Cardiac septum (tissue), 1 donor: Measurements from ENCODE around the gene UCK1. TPM values are rescaled to one million over a fixed set of nuclear protein-coding genes. Genes with fewer than 3 reads are reported as not detected.

Experiments used
- DNase-seq: peaks from one replicate; pipeline ENCODE4 v3.0.0-alpha.2; 2020; ENCODE audit warnings: low spot score
- intact Hi-C: fragments of 100-400 bp; cut with DNase I; formaldehyde crosslinking; loops from one replicate; pipeline ENCODE4 v1.14.0; 2022
- long read RNA-seq: library from polyadenylated mRNA; unstranded; transcript quantifications from one replicate; pipeline ENCODE4 v2.0.0, GENCODE V29; 2021
- total RNA-seq: library from RNA; stranded (reverse); fragmentation: NEBNext Ultra II Directional; extraction: Animal tissue kit (Norgen Biotek cat#: 25700); gene quantifications from one replicate; pipeline ENCODE4 v1.2.1, GENCODE V29; 2021
- donor health status: DM: no; HTN: no; CAD: no.

Gene UCK1
- total RNA-seq, result 23.9 TPM
- long read RNA-seq, transcript UCK1-204 (7 exons, 2,167 nt), result major isoform, 69 of 93 reads
- long read RNA-seq, transcript UCK1-202 (7 exons, 2,051 nt), result minor isoform, 5 of 93 reads
- long read RNA-seq, partial matches to known transcripts, result 4 of 93 reads
- long read RNA-seq, other reads (novel, unspliced or antisense), result 14 of 93 reads

DNA sequence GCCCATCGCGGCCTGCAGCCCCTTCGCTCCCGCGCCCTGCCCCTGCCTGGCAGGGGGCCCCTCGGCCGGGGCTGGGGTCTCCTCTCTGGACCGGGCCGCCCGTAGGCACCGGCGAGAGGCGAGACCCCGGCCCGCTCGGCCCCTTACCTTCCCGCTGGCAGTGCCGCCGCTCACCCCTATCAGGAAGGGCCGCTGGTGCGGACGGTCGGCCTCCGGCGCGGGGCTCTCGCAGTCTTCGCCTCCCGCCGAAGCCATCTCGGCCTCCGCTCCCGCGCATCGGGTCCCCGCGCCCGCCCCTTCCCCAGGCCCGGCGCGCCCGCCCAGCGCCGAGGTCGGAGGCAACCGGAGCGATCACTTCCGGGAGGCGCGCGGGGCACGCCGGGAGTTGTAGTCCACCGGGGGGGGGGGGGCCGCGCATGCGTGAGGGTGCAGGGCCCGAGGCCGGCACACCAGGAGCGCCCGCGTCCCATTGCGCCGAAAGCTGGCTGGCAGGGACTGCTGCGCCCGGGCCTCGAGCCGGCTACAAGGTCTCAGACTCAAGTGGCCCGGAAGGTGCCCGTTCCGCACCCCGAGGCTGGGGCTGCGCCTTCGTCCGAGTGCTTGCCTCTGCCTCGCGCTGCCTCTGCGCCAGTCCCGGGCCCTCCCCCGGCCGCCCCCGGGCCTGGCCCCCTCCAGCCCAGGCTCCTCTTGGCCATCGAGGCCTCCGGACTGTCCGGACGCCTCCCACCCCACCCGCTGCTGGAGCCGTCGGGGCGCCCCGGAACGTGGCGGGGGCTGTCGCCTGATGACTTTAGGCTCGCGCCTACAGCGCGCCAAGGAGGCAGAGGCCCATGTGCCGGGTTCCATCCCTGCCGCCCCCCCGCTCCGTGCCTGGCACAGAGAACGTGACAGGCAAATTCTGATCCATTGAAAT, at the start of gene UCK1:
Gene UCK1 (minus strand): TSS at position 344 of the 913 bp plus-strand sequence. CDS start 89 bp downstream, at position 255.
- DNase-seq, result peak; percentile 90
- intact Hi-C loops, result no loop called here

DNA sequence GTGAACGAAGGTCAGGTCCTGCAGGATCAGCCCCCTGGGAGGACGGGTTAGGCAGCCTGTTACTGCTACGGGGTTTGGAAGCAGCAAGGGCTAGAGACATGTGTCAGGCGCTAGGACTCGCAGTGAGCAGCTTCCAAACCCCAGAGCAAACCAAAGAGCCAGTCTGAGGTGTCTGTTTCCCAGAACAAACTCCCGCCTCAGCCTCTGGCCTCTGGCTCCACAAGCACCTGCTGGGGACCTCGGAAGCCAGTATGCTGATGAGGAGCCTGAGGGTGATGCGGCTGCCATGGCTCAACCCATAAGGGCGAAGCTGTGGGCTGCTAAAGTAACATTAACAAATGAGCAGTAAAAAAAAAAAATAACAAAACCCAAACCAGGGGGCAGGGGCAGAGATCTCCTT, 49.3 kb upstream of the UCK1 start:
- no peak for DNase-seq

DNA sequence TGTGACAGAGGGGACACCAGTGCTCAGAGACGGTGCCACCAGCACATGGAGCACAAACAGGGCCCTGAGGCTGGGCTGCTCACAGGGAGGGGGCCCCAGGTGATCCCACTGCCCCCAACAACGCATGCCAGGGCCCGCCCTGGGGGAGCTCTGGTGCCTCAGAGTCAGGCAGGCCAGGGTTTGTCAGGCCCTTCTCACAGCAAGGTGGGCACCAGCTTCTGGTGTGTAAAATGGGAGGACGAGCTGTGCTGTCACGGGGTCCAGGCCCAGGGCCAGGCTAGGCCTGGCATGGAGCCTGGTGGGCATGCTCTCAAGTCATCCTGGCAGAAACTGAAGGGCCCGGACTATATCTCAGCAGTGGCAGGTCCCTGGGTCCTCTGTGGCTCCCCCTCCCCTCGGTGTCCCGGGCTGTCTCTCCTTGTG, 48.7 kb upstream of the UCK1 start:
- DNase-seq, result no peak
- intact Hi-C loops, result no loop called here

More for the DNA sequence above, 49.3 kb upstream of the UCK1 start:
- intact Hi-C loops, result no loop called here

DNA sequence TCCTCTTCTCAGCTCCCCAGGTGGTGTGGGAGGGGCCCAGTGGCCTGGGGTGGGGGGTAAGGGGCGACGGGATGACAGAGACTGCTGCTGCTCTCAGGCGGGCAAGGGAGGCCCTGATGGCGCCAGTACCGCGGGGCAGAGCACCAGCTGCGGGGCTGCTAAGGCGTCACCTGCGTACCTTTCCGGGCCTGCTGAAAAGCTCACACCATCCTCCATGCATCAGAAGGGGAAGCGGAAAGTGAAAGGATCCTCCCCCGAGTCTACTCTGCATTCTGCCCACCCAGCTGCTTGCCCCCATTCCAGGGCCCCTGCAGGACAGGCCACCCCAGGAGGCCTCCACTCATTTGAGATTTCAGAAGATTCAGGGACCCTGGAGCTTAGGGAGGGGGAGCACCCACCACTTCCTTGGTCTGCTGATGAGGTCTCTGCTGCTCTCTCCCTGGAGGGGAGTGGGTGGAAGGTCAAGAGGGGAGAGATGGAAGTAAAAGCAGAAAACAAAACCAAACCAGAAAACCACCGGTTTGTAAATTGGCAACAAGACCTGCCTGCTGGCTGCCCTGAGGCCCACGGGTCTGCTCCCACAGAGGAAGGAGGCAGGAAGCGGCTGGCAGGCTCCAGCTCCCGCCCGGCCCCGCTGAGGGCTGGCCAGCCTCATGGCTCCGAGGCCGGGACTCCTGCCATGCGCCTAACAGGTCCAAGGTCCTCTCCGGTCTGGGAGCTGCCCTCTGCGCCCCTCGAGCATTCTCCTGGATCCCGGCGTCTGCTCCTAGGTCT, 47.9 kb upstream of the UCK1 start:
- no peak for DNase-seq
- intact Hi-C loops, result no loop called here

DNA sequence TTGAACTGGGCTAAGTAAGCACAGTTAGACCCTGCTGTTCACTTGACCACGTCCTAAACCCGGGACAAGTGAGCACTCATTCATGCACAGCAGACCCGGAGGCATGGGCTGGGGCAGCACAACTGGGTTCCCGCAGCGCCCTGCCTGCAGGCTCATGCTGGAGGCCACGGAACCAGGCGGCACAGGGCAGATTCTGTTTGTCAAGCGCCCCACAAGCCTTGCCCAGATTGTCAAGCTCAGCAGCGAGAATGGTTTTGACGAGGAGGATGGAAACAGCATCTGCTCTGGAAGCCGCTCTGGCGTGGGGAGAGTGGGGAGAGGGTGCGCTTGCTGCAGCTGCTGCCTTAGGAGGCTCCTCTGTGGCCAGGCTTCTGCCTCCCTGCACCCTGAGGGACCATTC, 47.0 kb upstream of the UCK1 start:
- intact Hi-C loops, result no loop called here
- no peak for DNase-seq

DNA sequence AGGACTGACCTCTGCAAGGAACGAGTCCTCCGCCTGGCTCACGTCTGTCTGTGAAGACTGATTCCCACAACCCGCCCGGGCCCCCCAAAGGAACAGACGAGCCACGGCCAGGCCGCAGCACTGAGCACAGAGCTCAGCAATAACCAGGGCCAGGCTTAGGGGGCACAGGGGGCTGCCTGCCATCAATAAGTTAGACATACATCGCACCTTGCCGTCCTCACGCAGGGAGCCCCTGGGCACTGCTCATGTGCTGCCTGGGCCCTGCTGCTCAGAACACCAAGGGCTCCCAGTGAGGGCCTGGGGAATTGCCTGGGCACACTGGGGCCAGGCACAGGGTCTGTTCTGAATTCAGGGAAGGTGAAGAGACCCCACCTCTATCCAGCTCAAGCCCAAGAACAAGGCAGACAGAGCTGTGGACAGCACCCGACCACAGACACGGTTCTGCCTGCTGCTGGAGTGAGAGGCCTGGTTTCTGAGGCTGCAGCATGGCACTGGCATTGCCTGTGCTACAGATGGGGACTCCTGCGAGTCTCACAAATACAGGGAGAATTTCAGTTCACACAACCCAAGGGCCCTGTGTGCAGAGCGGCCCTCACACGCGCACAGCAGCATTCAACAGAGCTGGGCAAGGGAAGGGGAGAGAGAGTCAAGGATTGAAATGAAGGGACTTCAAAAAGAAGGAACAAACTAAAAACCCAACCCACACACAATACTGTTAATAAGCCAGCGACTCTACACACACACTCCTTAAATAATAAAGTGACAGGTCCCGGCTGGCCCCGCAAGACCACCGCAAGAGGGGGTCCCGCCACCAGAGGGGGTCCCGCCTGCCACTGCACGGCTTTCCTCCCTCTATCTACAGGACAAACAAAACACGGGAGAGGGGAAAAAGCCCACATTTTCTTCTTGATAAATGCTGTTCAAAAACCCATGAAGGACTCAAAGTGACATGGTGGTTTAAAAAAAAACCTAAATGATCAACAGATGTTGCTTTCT, 46.2 kb upstream of the UCK1 start:
- intact Hi-C loops, result no loop called here
- DNase-seq, result no peak

DNA sequence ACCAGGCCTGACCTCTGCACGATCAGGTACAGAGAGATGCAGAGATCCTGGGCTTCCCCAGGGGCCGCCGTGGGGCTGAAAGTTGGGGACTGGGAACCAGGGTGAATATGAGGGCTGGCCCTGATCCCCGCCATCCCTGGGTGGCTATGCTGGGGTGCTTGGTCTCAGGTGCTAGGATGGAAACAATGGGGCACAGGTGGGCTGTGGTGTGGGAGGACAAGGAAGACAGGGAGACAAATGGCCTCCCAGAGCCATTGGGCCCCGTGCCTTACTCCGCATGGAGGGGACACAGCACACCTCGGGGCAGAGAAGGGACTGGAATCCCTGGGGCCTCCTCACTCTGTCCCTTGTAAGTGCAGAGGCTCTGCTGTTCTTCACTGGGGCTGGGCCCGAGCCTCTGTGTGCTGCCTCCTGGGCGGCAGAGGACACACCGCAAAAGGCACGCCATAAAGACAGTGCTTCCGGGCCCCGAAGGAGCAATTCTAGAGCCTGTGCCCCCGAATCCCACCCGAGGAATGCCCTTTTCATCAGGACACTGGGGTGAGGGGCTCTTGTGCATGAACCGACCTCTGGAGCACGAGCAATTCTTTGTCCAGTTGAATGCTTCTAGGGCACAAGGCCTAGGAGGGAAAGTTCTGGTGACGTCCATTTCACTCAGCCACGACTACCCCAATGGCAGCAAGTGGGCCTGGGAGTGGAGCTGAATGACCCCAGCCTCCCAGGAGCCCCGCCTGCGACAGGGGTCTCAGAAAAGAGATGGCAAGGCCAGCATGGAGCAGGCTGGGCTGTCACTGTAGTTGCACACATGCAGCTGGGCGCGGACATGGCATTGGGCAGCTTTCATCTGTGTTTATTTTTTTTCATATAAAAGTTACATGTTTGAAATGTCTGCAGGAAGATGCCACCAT, 45.1 kb upstream of the UCK1 start:
- DNase-seq, result no peak
- intact Hi-C loops, result no loop called here

DNA sequence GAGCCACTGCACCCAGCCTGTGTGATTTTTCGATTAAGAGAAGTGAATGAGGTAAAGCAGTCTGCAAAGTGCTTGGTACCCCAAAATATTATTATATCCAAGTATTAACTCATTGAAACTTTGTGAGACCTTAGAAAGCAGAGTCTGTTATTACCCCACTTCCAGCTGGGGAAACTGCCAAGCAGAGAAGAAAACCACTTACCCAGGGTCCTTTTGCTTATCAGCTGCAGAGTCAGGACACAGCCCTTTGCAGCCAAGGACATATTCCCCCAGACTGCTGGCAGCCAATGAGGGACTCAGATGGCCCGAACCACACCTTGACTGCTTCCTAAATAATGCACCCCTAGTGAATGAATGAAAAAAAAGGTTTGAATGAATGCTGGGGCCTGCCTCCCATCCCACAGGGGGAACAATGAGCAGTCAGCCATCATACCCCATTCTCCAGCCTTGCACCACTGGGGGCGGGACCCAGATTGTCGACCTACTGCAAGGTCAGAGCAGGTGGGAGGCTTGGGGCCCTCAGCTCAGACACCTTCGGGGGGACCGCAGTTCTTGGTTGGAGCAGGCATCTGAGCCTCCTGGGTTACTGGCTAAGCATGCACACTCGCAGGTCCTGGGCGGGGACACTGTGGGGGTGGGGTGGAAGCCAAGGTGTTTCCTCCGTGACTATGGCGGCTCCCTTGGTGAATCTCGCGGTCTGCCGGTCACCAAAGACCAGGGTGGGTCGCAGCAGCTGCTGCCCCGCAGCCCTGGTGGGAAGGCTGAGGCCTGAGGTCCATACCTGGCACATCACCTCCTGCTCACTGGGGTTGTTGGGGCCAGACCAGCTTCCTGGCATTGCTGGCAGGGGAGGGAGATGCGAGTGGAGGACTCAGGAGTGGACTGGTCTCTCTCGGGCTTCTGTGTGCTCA, 43.9 kb upstream of the UCK1 start:
- DNase-seq, result no peak

DNA sequence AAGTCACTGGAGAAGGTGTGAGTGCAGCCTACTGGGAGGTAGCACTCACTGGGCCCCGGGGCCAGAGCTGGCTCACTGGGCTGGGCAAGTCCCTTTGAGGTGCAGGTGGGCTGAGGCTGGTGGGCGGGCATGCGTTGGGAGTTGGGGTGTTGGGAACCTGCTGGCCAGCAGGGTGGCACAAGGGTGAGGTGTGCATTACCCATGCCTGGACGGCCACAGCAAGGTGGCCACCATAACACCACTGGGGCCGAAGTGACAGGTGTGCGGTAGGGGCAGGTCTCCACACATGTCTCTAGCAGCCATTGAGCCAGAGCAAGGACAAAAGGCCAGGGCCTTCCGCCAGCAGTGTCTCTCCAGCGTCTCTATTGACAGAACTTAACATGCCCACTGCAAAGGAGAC, 36.8 kb upstream of the UCK1 start:
- no peak for DNase-seq
- intact Hi-C loops, result no loop called here

More for the DNA sequence above, 43.9 kb upstream of the UCK1 start:
- intact Hi-C loops, result no loop called here

DNA sequence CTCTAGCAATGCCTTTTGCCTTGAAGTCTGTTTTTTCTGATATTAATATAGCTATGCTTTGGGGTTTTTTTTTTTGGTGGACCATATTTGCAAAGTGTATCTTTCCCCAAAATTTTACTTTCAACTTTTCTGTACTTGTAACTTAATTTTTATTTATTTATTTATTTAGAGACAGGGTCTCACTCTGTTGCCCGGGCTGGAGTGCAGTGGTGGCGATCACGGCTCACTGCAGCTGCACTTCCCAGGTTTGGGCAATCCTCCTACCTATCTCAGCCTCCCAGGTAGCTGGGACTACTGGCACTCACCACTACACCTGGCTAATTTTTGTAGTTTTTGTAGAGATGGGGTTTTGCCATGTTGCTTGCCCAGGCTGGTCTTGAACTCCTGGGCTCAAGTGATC, 35.1 kb upstream of the UCK1 start:
- intact Hi-C loops, result no loop called here

DNA sequence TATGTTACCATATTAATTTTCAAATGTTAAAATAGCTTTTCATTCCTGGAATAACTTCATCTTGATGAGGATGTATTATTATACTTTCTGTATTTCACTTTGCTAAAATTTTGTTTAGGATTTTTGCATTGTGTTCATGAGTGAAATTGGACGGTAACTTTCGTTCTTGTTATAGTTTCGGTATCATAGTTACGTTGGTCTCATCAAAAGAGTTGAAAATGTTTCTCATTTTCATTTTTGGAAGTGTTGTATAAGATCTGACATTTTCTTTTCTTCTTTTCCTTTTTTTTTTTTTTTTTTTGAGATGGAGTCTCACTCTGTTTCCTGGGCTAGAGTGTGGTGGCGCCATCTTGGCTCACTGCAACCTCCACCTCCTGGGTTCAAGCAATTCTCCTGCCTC, 34.3 kb upstream of the UCK1 start:
- DNase-seq, result no peak
- intact Hi-C loops, result no loop called here

More for the DNA sequence above, 35.1 kb upstream of the UCK1 start:
- no peak for DNase-seq

DNA sequence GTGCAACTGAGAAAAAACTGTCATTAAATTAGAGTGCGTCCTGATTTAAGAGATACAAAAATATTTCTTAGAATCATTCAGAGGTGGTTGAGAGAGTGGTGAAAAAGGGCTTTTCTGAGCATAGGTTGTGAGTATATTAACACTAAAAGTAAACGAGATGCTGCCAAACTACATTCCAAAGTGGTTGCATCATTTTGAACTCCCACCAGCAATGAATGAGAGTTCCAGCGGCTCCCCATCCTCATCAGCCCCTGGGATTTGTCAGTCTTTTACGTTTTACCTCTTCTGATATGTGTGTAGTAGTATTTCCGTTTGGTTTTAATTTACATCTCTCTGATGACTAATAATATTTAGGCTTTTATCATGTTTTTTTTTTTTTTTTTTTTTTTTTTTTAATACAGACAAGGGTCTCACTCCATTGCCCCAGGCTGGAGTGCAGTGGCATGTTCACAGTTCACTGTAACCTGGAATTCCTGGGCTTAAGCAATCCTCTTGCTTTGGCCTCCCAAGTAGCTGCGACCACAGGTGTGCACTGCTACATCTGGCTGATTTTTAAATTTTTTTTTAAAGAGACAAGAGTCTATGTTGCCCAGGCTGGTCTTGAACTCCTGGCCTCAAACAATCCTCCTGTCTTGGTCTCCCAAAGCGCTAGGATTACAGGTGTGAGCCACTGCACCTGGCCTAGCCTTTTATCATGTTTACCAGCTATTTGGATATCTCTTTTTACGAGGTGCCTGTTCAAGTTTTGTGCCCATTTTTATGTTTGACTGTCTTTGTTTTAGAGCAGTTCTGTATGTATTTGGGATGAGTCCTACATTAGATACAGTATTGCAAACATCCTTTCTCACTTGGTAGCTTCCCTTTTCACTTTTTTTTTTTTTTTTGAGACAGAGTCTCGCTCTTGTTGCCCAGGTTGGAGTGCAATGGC, 31.2 kb upstream of the UCK1 start:
- intact Hi-C loops, result no loop called here
- no peak for DNase-seq

DNA sequence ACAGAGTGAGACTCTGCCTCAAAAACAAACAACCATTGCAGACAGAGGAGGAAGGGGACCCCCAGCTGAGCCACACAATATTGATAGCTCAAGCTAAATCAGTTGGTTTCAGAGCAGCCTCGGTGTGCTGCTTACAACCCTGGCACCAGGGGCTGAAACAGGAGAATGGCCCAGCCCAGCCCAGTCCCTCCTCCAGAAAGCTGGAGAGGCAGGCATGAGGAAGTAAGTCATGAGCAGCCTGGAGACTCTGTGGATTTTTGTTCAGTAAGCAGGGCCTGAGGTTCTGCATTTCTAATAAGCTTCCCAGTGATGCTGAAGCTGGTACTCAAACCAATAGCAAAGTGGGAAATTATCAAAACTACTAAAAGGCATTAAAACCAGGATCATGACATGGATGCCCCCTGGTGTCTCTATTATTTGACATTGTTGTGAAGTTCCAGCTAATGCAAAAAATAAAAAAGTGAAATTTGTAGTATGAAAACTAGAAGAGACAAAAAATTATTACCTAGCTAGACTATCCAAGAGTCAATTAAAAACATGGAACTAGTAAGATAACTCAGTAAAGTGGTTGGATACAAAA, 28.4 kb upstream of the UCK1 start:
- DNase-seq, result no peak
- intact Hi-C loops, result no loop called here

DNA sequence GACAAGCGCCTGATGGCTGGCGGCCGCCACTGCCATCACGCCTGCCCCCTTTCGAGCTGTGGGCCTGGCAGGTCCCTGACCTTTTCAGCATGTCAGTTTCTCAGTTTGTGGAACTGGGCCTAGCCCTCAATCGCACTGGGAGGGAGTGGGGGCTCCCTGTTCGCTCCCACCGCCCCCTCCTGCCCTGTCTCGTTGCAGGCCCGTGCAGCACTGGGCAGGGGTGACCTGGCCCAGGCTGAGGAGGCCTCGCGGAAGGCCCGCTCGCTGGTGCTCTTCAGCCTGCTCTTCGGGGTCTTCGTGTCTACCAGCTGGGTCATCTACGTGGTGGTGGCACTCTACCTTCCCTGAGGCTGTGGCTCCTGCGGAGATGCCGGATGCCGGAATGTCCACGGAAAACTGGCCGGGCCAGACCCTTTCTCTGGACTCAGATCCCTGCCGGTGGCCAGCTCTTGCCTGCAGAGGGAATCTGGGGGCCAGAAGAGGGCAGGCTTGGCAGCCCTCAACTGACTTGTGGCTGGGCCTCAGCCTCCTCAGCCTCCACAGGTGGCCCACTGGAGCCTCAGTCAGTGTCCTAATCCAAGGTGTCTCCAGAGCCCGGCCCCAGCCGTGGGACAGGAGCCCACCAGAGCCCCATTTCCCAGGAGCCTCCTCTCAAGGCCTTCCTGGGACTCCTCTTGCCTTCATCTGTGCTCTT, 26.9 kb upstream of the UCK1 start:
- no peak for DNase-seq
- intact Hi-C loops, result no loop called here
